ENCODE data around the gene ATXN1.
"Not testable (repeated sequence)": the region's sequence is repeated elsewhere in the genome, so short reads cannot be mapped to it uniquely, and the experiment has no call there.

Gene ATXN1

DNA sequence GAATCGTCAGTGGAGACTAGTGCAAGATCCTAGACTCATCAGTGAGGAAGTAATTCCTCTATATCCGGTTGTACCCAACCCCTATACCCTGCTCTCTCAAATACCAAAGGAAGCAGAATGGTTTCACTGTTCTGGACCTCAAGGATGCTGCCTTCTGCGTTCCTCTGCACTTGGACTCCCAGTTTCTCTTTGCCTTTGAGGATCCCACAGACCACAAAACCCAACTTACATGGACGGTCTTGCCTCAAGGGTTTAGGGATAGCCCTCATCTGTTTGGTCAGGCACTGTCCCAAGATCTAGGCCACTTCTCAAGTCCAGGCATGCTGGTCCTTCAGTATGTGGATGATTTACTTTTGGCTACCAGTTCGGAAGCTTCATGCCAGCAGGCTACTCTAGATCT, 301.8 kb downstream of the ATXN1 start:
- H3K27me3 ChIP-seq (ENCODE audit: control insufficient read depth in 3 of 3, insufficient read depth in 3 of 3, low read depth in 1 of 3, low read length in 3 of 3); H4K8ac ChIP-seq (ENCODE audit: low read depth, low read length); H4K91ac ChIP-seq (ENCODE audit: low read depth, low read length, poor library complexity); H3K36me3 ChIP-seq (replicated peaks in 1 of 2; ENCODE audit: control insufficient read depth in 2 of 2, insufficient read depth in 2 of 2, low read length in 2 of 2); H3K9ac ChIP-seq (ENCODE audit: low read depth, low read length, poor library complexity); H3K4me2 ChIP-seq (ENCODE audit: insufficient read depth, low read length, poor library complexity, severe bottlenecking); H3K23ac ChIP-seq (ENCODE audit: low read depth, low read length, poor library complexity); H3K14ac ChIP-seq (ENCODE audit: low read length); H2BK120ac ChIP-seq (ENCODE audit: low read depth, low read length); H2BK12ac ChIP-seq (ENCODE audit: low read length); H3K4me3 ChIP-seq (ENCODE audit: low read length in 2 of 2); H3K27ac ChIP-seq (replicated peaks; ENCODE audit: low read length); H3K18ac ChIP-seq (ENCODE audit: low read length); H3K4ac ChIP-seq (ENCODE audit: low read length); H3K79me1 ChIP-seq (ENCODE audit: low read depth, low read length); DNase-seq (ENCODE audit: low spot score); H2AK5ac ChIP-seq (ENCODE audit: low read depth, low read length); H2AFZ ChIP-seq (ENCODE audit: low read length); H3K4me1 ChIP-seq (ENCODE audit: control insufficient read depth in 2 of 2, insufficient read depth in 1 of 2, low read depth in 1 of 2, low read length in 2 of 2); H3K9me3 ChIP-seq (replicated peaks in 1 of 2; ENCODE audit: control insufficient read depth in 2 of 2, insufficient read depth in 1 of 2, low read depth in 1 of 2, low read length in 2 of 2); H2BK5ac ChIP-seq (ENCODE audit: low read length); H2BK15ac ChIP-seq (ENCODE audit: low read length): not testable (repeated sequence)
- WGBS, 2 donors (ENCODE audit: extremely low coverage in 2 of 2, insufficient read length in 2 of 2, insufficient replicate concordance in 1 of 2), result no CpG with 5 or more reads among the region's 5 CpGs

DNA sequence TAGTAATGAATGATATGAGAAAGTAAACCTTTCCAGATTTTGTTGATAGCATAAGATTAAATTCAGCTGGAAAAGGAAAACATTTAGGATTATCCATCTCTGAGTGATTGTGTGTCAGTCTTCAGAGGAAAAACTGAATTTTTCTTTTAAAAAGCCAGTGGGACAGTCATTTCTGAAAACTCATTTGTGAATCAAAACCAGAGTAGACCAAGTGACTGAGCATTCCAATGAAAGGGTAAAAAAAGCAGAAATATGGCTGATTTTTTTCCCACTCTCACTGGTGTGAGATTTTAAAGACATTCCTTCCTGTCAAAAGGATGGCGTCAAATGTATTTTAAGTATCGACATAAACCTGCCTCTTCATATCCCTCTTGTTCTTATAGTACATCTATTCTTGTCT, 308.9 kb downstream of the ATXN1 start:
- H3K4me3 ChIP-seq (ENCODE audit: low read length in 2 of 2), result no peak overlapping the region
- H3K4me1 ChIP-seq (ENCODE audit: control insufficient read depth in 2 of 2, insufficient read depth in 1 of 2, low read depth in 1 of 2, low read length in 2 of 2), result no peaks in the 10 kb centered on the region
- H2BK5ac ChIP-seq (ENCODE audit: low read length), result no peak overlapping the region
- H2BK15ac ChIP-seq (ENCODE audit: low read length), result no peak overlapping the region
- no peak overlapping the region for H2AK5ac ChIP-seq (ENCODE audit: low read depth, low read length)
- no peak overlapping the region for H2BK12ac ChIP-seq (ENCODE audit: low read length)
- H3K18ac ChIP-seq (ENCODE audit: low read length), result no peak overlapping the region
- no peak overlapping the region for H2AFZ ChIP-seq (ENCODE audit: low read length)
- no peak overlapping the region for H3K23ac ChIP-seq (ENCODE audit: low read depth, low read length, poor library complexity)
- H3K79me1 ChIP-seq (ENCODE audit: low read depth, low read length), result no peaks in the 10 kb centered on the region
- no peaks in the 10 kb centered on the region for H3K27me3 ChIP-seq (ENCODE audit: control insufficient read depth in 3 of 3, insufficient read depth in 3 of 3, low read depth in 1 of 3, low read length in 3 of 3)
- H4K91ac ChIP-seq (ENCODE audit: low read depth, low read length, poor library complexity), result no peak overlapping the region
- H3K36me3 ChIP-seq (replicated peaks in 1 of 2; ENCODE audit: control insufficient read depth in 2 of 2, insufficient read depth in 2 of 2, low read length in 2 of 2), result no peaks in the 10 kb centered on the region
- no peak overlapping the region for H3K4me2 ChIP-seq (ENCODE audit: insufficient read depth, low read length, poor library complexity, severe bottlenecking)
- H3K27ac ChIP-seq (replicated peaks; ENCODE audit: low read length), result no peak overlapping the region
- no peak overlapping the region for H3K4ac ChIP-seq (ENCODE audit: low read length)
- WGBS, 2 donors (ENCODE audit: extremely low coverage in 2 of 2, insufficient read length in 2 of 2, insufficient replicate concordance in 1 of 2), result no CpG with 5 or more reads among the region's 2 CpGs
- no peak overlapping the region for H4K8ac ChIP-seq (ENCODE audit: low read depth, low read length)
- no peak overlapping the region for H3K14ac ChIP-seq (ENCODE audit: low read length)
- H3K9me3 ChIP-seq (replicated peaks in 1 of 2; ENCODE audit: control insufficient read depth in 2 of 2, insufficient read depth in 1 of 2, low read depth in 1 of 2, low read length in 2 of 2), result no peaks in the 10 kb centered on the region
- no peak overlapping the region for H3K9ac ChIP-seq (ENCODE audit: low read depth, low read length, poor library complexity)
- DNase-seq (ENCODE audit: low spot score), result no peak
- H2BK120ac ChIP-seq (ENCODE audit: low read depth, low read length), result no peak overlapping the region

DNA sequence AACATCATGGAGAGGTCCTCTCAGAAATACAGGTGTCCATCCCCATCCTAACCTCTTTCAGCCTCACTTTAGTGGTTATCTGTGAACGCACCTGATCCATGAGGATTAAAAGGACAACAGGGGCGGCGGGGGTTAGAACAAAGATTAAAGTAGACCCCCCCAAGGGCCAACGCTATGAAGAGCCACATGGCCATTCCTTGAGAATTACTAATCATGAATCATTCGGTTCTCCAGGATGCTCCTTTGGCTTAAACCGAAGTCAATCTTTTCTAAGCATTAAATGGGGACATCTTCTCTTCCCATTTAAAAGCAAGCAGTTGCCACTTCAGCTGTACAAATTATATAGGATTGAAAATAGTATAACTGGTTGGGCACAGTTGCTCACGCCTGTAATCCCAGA, 310.4 kb downstream of the ATXN1 start:
- no peaks in the 10 kb centered on the region for H3K36me3 ChIP-seq (replicated peaks in 1 of 2; ENCODE audit: control insufficient read depth in 2 of 2, insufficient read depth in 2 of 2, low read length in 2 of 2)
- no peak overlapping the region for H3K18ac ChIP-seq (ENCODE audit: low read length)

DNA sequence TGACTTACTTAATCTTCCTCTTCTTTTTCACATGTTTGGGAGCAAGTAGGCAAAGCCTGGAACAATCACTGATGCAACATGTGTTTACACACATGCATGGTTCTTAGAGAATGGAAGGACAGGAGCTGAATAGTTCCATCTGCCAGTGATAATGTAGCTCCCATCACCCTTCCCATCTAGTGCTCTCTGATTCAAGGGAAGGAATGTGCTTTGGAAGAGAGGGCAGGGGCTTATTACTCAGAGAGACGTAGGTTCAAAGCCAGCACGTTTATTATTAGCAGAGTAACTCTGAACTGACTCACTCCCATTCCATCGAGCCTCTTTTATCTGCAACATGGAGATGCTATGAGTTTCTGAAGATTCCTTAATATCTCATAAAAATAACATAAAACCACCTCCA, 311.0 kb downstream of the ATXN1 start:
- Histone ChIP-seq H3K18ac (ENCODE audit: low read length) (no peak overlapping the region), H3K23ac (ENCODE audit: low read depth, low read length, poor library complexity) (no peak overlapping the region), H3K79me1 (ENCODE audit: low read depth, low read length) (no peaks in the 10 kb centered on the region), H3K9ac (ENCODE audit: low read depth, low read length, poor library complexity) (no peak overlapping the region), H2BK12ac (ENCODE audit: low read length) (no peak overlapping the region), H4K8ac (ENCODE audit: low read depth, low read length) (no peak overlapping the region), H3K27ac (replicated peaks; ENCODE audit: low read length) (no peak overlapping the region), H3K36me3 (replicated peaks in 1 of 2; ENCODE audit: control insufficient read depth in 2 of 2, insufficient read depth in 2 of 2, low read length in 2 of 2) (no peaks in the 10 kb centered on the region), H4K91ac (ENCODE audit: low read depth, low read length, poor library complexity) (no peak overlapping the region), H3K14ac (ENCODE audit: low read length) (no peak overlapping the region), H3K9me3 (replicated peaks in 1 of 2; ENCODE audit: control insufficient read depth in 2 of 2, insufficient read depth in 1 of 2, low read depth in 1 of 2, low read length in 2 of 2) (no peaks in the 10 kb centered on the region), H2AFZ (ENCODE audit: low read length) (no peak overlapping the region), H2AK5ac (ENCODE audit: low read depth, low read length) (no peak overlapping the region), H2BK15ac (ENCODE audit: low read length) (no peak overlapping the region), H3K4me2 (ENCODE audit: insufficient read depth, low read length, poor library complexity, severe bottlenecking) (no peak overlapping the region), H3K4me3 (ENCODE audit: low read length in 2 of 2) (no peak overlapping the region), H3K4me1 (ENCODE audit: control insufficient read depth in 2 of 2, insufficient read depth in 1 of 2, low read depth in 1 of 2, low read length in 2 of 2) (no peaks in the 10 kb centered on the region), H2BK5ac (ENCODE audit: low read length) (no peak overlapping the region), H3K27me3 (ENCODE audit: control insufficient read depth in 3 of 3, insufficient read depth in 3 of 3, low read depth in 1 of 3, low read length in 3 of 3) (no peaks in the 10 kb centered on the region), H2BK120ac (ENCODE audit: low read depth, low read length) (no peak overlapping the region), H3K4ac (ENCODE audit: low read length) (no peak overlapping the region)
- no peak for DNase-seq (ENCODE audit: low spot score)
- WGBS, 2 donors (ENCODE audit: extremely low coverage in 2 of 2, insufficient read length in 2 of 2, insufficient replicate concordance in 1 of 2), result no CpG with 5 or more reads among the region's 3 CpGs

More for the DNA sequence above, 310.4 kb downstream of the ATXN1 start:
- Histone ChIP-seq H3K27ac (replicated peaks; ENCODE audit: low read length) (no peak overlapping the region), H3K4me1 (ENCODE audit: control insufficient read depth in 2 of 2, insufficient read depth in 1 of 2, low read depth in 1 of 2, low read length in 2 of 2) (no peaks in the 10 kb centered on the region), H2BK15ac (ENCODE audit: low read length) (no peak overlapping the region), H3K4me3 (ENCODE audit: low read length in 2 of 2) (no peak overlapping the region), H3K14ac (ENCODE audit: low read length) (no peak overlapping the region), H2BK5ac (ENCODE audit: low read length) (no peak overlapping the region), H3K4ac (ENCODE audit: low read length) (no peak overlapping the region), H3K23ac (ENCODE audit: low read depth, low read length, poor library complexity) (no peak overlapping the region), H3K27me3 (ENCODE audit: control insufficient read depth in 3 of 3, insufficient read depth in 3 of 3, low read depth in 1 of 3, low read length in 3 of 3) (no peaks in the 10 kb centered on the region), H3K4me2 (ENCODE audit: insufficient read depth, low read length, poor library complexity, severe bottlenecking) (no peak overlapping the region), H3K79me1 (ENCODE audit: low read depth, low read length) (no peaks in the 10 kb centered on the region), H4K8ac (ENCODE audit: low read depth, low read length) (no peak overlapping the region), H2AK5ac (ENCODE audit: low read depth, low read length) (no peak overlapping the region), H3K9me3 (replicated peaks in 1 of 2; ENCODE audit: control insufficient read depth in 2 of 2, insufficient read depth in 1 of 2, low read depth in 1 of 2, low read length in 2 of 2) (no peaks in the 10 kb centered on the region), H2BK12ac (ENCODE audit: low read length) (no peak overlapping the region), H2AFZ (ENCODE audit: low read length) (no peak overlapping the region), H2BK120ac (ENCODE audit: low read depth, low read length) (no peak overlapping the region), H3K9ac (ENCODE audit: low read depth, low read length, poor library complexity) (no peak overlapping the region), H4K91ac (ENCODE audit: low read depth, low read length, poor library complexity) (no peak overlapping the region)
- no peak for DNase-seq (ENCODE audit: low spot score)
- WGBS, 2 donors (ENCODE audit: extremely low coverage in 2 of 2, insufficient read length in 2 of 2, insufficient replicate concordance in 1 of 2), result no CpG with 5 or more reads among the region's 7 CpGs
